RPMI7951 (cell line): Measurements from ENCODE around the gene RAB3GAP2. TPM values are rescaled to one million over a fixed set of nuclear protein-coding genes. Genes with fewer than 3 reads are reported as not detected.
"Not testable (repeated sequence)": the region's sequence is repeated elsewhere in the genome, so short reads cannot be mapped to it uniquely, and the experiment has no call there.

Source experiments
- DNase-seq: peaks from one replicate; pipeline ENCODE4 v3.0.0-alpha.2; 2012; ENCODE audit warnings: low read depth
- total RNA-seq: library from RNA; depleted of rRNA; stranded (reverse); fragments of >200 nt; shearing (Covaris generic); gene quantifications from 2 replicates; pipeline ENCODE4 v1.2.3, GENCODE V29; 2014; rRNA removed

Gene RAB3GAP2
- total RNA-seq, 1 experiment from 2014 or later: 18.3 TPM

- no peak for DNase-seq
Measured at GRCh38 chr1:220144051-220144450, 128.2 kb downstream of the RAB3GAP2 start.

GRCh38 chr1:220139966-220140365, 132.3 kb downstream of the RAB3GAP2 start:
- no peak for DNase-seq

- no peak for DNase-seq
Measured at GRCh38 chr1:220137019-220137786, 135.1 kb downstream of the RAB3GAP2 start.

- no peak for DNase-seq
Measured at GRCh38 chr1:220135755-220136154, 136.5 kb downstream of the RAB3GAP2 start.

GRCh38 chr1:220129479-220130210, 142.6 kb downstream of the RAB3GAP2 start:
- no peak for DNase-seq

- DNase-seq: no peak
Measured at GRCh38 chr1:220127076-220127475, 145.2 kb downstream of the RAB3GAP2 start.

- no peak for DNase-seq
Measured at GRCh38 chr1:220124542-220124941, 147.7 kb downstream of the RAB3GAP2 start.

- DNase-seq: no peak
Measured at GRCh38 chr1:220123889-220124288, 148.4 kb downstream of the RAB3GAP2 start.

GRCh38 chr1:220123066-220123465, 149.2 kb downstream of the RAB3GAP2 start:
- DNase-seq: no peak

- no peak for DNase-seq
Measured at GRCh38 chr1:220121791-220122530, 150.3 kb downstream of the RAB3GAP2 start.

- DNase-seq: no peak
Measured at GRCh38 chr1:220119043-220119512, 153.2 kb downstream of the RAB3GAP2 start.

GRCh38 chr1:220113136-220113695, 159.0 kb downstream of the RAB3GAP2 start:
- peak; percentile 34 for DNase-seq

GRCh38 chr1:220112600-220112999, 159.7 kb downstream of the RAB3GAP2 start:
- DNase-seq: not testable (repeated sequence)

- DNase-seq: not testable (repeated sequence)
Measured at GRCh38 chr1:220110473-220110872, 161.8 kb downstream of the RAB3GAP2 start.

GRCh38 chr1:220099826-220100225, 172.4 kb downstream of the RAB3GAP2 start:
- no peak for DNase-seq

Other genes starting within 250 kb of the RAB3GAP2 start
- gene EPRS1, start 225.9 kb downstream of the RAB3GAP2 start, total RNA-seq: 52.5 and 61.9 TPM in 2 replicates
- 19.3 and 32.3 TPM in 2 replicates for gene BPNT1, start 182.7 kb downstream of the RAB3GAP2 start, total RNA-seq
- 77.2 and 81.0 TPM in 2 replicates for gene IARS2, start 178.3 kb downstream of the RAB3GAP2 start, total RNA-seq